Measurements from ENCODE around the gene SNN.

SNN gene

GRCh38 chr16:11681976-11682654 lies 13.9 kb downstream of the SNN start:
- DNase-seq: no peak

- no peak for DNase-seq
Measured at GRCh38 chr16:11682655-11683096, 14.4 kb downstream of the SNN start.

- no peak for DNase-seq
Measured at GRCh38 chr16:11683145-11683544, 14.9 kb downstream of the SNN start.

- no peak for DNase-seq
Measured at GRCh38 chr16:11684231-11685025, 16.2 kb downstream of the SNN start.

GRCh38 chr16:11685844-11686618 lies 17.8 kb downstream of the SNN start:
- DNase-seq: no peak

GRCh38 chr16:11686713-11687380 lies 18.6 kb downstream of the SNN start:
- no peak for DNase-seq

- no peak for DNase-seq
Measured at GRCh38 chr16:11687601-11688519, 19.6 kb downstream of the SNN start.

- DNase-seq: no peak
Measured at GRCh38 chr16:11688520-11688886, 20.2 kb downstream of the SNN start.

GRCh38 chr16:11689031-11689840 lies 21.0 kb downstream of the SNN start:
- DNase-seq: no peak

GRCh38 chr16:11691235-11691634 lies 23.0 kb downstream of the SNN start:
- no peak for DNase-seq

GRCh38 chr16:11691771-11692170 lies 23.5 kb downstream of the SNN start:
- no peak for DNase-seq

- no peak for DNase-seq
Measured at GRCh38 chr16:11692171-11692570, 23.9 kb downstream of the SNN start.

GRCh38 chr16:11692651-11693050 lies 24.4 kb downstream of the SNN start:
- no peak for DNase-seq

- DNase-seq: no peak
Measured at GRCh38 chr16:11696266-11697012, 28.2 kb downstream of the SNN start.

GRCh38 chr16:11697319-11697718 lies 29.1 kb downstream of the SNN start:
- no peak for DNase-seq

GRCh38 chr16:11698271-11698689 lies 30.0 kb downstream of the SNN start:
- no peak for DNase-seq

GRCh38 chr16:11699234-11699894 lies 31.1 kb downstream of the SNN start:
- no peak for DNase-seq

GRCh38 chr16:11700264-11701029 lies 32.2 kb downstream of the SNN start:
- no peak for DNase-seq

Data from T1000 (cell line).